ENCODE data around the gene PRSS57.
"Not testable (repeated sequence)": the region's sequence is repeated elsewhere in the genome, so short reads cannot be mapped to it uniquely, and the experiment has no call there.

The PRSS57 gene

GRCh38 chr19:677601-678436 is 17.4 kb downstream of the PRSS57 start:
- H3K4me1 ChIP-seq (ENCODE audit: control insufficient read depth, insufficient read depth, low read length) = peaks cover 30% of the 10 kb centered on the region
- no peaks in the 10 kb centered on the region for H3K9me3 ChIP-seq (ENCODE audit: control insufficient read depth in 2 of 2, low read length in 2 of 2)
- H3K27me3 ChIP-seq (ENCODE audit: control insufficient read depth in 1 of 2, insufficient read depth in 2 of 2, low read length in 2 of 2) = peaks cover 0 to 2% of the 10 kb centered on the region in 2 donors
- peak overlapping the region in 1 of 2 donors; percentile 94 for H3K9ac ChIP-seq (ENCODE audit: low read length in 2 of 2)
- peak overlapping the region; percentile 55 to 83 for H3K4me3 ChIP-seq (ENCODE audit: low read length in 2 of 2)
- H3K27ac ChIP-seq (ENCODE audit: low read length) = peak overlapping the region; percentile 77
- H3K36me3 ChIP-seq (ENCODE audit: control insufficient read depth in 2 of 2, insufficient read depth in 2 of 2, low read length in 2 of 2) = peaks cover 0 to 2% of the 10 kb centered on the region in 2 donors

GRCh38 chr19:677201-677600 is 18.1 kb downstream of the PRSS57 start:
- peaks cover 30% of the 10 kb centered on the region for H3K4me1 ChIP-seq (ENCODE audit: control insufficient read depth, insufficient read depth, low read length)

GRCh38 chr19:676339-677105 is 18.7 kb downstream of the PRSS57 start, which contains the start of gene FSTL3:
Gene FSTL3 (plus strand): TSS chr19:676392. CDS start chr19:676424, 32 bp downstream.
- Histone ChIP-seq H3K9me3 (ENCODE audit: control insufficient read depth in 2 of 2, low read length in 2 of 2) (no peaks in the 10 kb centered on the region), H3K9ac (ENCODE audit: low read length in 2 of 2) (peak within 1 kb of the TSS; percentile 83 to 94), H3K4me3 (ENCODE audit: low read length in 2 of 2) (peak within 1 kb of the TSS; percentile 83 to 98), H3K27me3 (ENCODE audit: control insufficient read depth in 1 of 2, insufficient read depth in 2 of 2, low read length in 2 of 2) (peaks cover 0 to 2% of the 10 kb centered on the region in 2 donors), H3K36me3 (ENCODE audit: control insufficient read depth in 2 of 2, insufficient read depth in 2 of 2, low read length in 2 of 2) (peaks cover 0 to 2% of the 10 kb centered on the region in 2 donors), H3K4me1 (ENCODE audit: control insufficient read depth, insufficient read depth, low read length) (peaks cover 30% of the 10 kb centered on the region), H3K27ac (ENCODE audit: low read length) (peak within 1 kb of the TSS; percentile 77)

More at GRCh38 chr19:677201-677600, 18.1 kb downstream of the PRSS57 start:
- peak overlapping the region; percentile 83 to 98 for H3K4me3 ChIP-seq (ENCODE audit: low read length in 2 of 2)
- H3K27me3 ChIP-seq (ENCODE audit: control insufficient read depth in 1 of 2, insufficient read depth in 2 of 2, low read length in 2 of 2) = peaks cover 0 to 2% of the 10 kb centered on the region in 2 donors
- H3K9me3 ChIP-seq (ENCODE audit: control insufficient read depth in 2 of 2, low read length in 2 of 2) = no peaks in the 10 kb centered on the region
- H3K36me3 ChIP-seq (ENCODE audit: control insufficient read depth in 2 of 2, insufficient read depth in 2 of 2, low read length in 2 of 2) = peaks cover 0 to 2% of the 10 kb centered on the region in 2 donors
- H3K27ac ChIP-seq (ENCODE audit: low read length) = peak overlapping the region; percentile 77
- H3K9ac ChIP-seq (ENCODE audit: low read length in 2 of 2) = peak overlapping the region in 1 of 2 donors; percentile 94

GRCh38 chr19:676007-676338 is 19.3 kb downstream of the PRSS57 start:
- Histone ChIP-seq H3K27ac (ENCODE audit: low read length) (no peak overlapping the region), H3K27me3 (ENCODE audit: control insufficient read depth in 1 of 2, insufficient read depth in 2 of 2, low read length in 2 of 2) (peaks cover 0 to 2% of the 10 kb centered on the region in 2 donors), H3K9ac (ENCODE audit: low read length in 2 of 2) (no peak overlapping the region)

GRCh38 chr19:674282-675151 is 20.7 kb downstream of the PRSS57 start:
- Histone ChIP-seq H3K4me1 (ENCODE audit: control insufficient read depth, insufficient read depth, low read length) (peaks cover 24% of the 10 kb centered on the region), H3K9ac (ENCODE audit: low read length in 2 of 2) (no peak overlapping the region), H3K9me3 (ENCODE audit: control insufficient read depth in 2 of 2, low read length in 2 of 2) (no peaks in the 10 kb centered on the region), H3K27me3 (ENCODE audit: control insufficient read depth in 1 of 2, insufficient read depth in 2 of 2, low read length in 2 of 2) (peaks cover 0 to 2% of the 10 kb centered on the region in 2 donors), H3K27ac (ENCODE audit: low read length) (no peak overlapping the region), H3K4me3 (ENCODE audit: low read length in 2 of 2) (no peak overlapping the region), H3K36me3 (ENCODE audit: control insufficient read depth in 2 of 2, insufficient read depth in 2 of 2, low read length in 2 of 2) (peaks cover 0 to 2% of the 10 kb centered on the region in 2 donors)

More at GRCh38 chr19:676007-676338, 19.3 kb downstream of the PRSS57 start:
- Histone ChIP-seq H3K4me3 (ENCODE audit: low read length in 2 of 2) (peak overlapping the region in 1 of 2 donors; percentile 83), H3K9me3 (ENCODE audit: control insufficient read depth in 2 of 2, low read length in 2 of 2) (no peaks in the 10 kb centered on the region), H3K4me1 (ENCODE audit: control insufficient read depth, insufficient read depth, low read length) (peaks cover 30% of the 10 kb centered on the region), H3K36me3 (ENCODE audit: control insufficient read depth in 2 of 2, insufficient read depth in 2 of 2, low read length in 2 of 2) (peaks cover 0 to 2% of the 10 kb centered on the region in 2 donors)

GRCh38 chr19:670609-671075 is 24.6 kb downstream of the PRSS57 start:
- peaks cover 6% of the 10 kb centered on the region for H3K4me1 ChIP-seq (ENCODE audit: control insufficient read depth, insufficient read depth, low read length)
- no peaks in the 10 kb centered on the region for H3K27me3 ChIP-seq (ENCODE audit: control insufficient read depth in 1 of 2, insufficient read depth in 2 of 2, low read length in 2 of 2)
- H3K36me3 ChIP-seq (ENCODE audit: control insufficient read depth in 2 of 2, insufficient read depth in 2 of 2, low read length in 2 of 2) = no peaks in the 10 kb centered on the region
- no peak overlapping the region for H3K9ac ChIP-seq (ENCODE audit: low read length in 2 of 2)
- no peaks in the 10 kb centered on the region for H3K9me3 ChIP-seq (ENCODE audit: control insufficient read depth in 2 of 2, low read length in 2 of 2)
- H3K27ac ChIP-seq (ENCODE audit: low read length) = no peak overlapping the region
- H3K4me3 ChIP-seq (ENCODE audit: low read length in 2 of 2) = no peak overlapping the region

GRCh38 chr19:668675-669434 is 26.4 kb downstream of the PRSS57 start:
- H3K36me3 ChIP-seq (ENCODE audit: control insufficient read depth in 2 of 2, insufficient read depth in 2 of 2, low read length in 2 of 2); H3K4me1 ChIP-seq (ENCODE audit: control insufficient read depth, insufficient read depth, low read length); H3K9ac ChIP-seq (ENCODE audit: low read length in 2 of 2); H3K27me3 ChIP-seq (ENCODE audit: control insufficient read depth in 1 of 2, insufficient read depth in 2 of 2, low read length in 2 of 2); H3K9me3 ChIP-seq (ENCODE audit: control insufficient read depth in 2 of 2, low read length in 2 of 2); H3K4me3 ChIP-seq (ENCODE audit: low read length in 2 of 2); H3K27ac ChIP-seq (ENCODE audit: low read length): not testable (repeated sequence)

- H3K27ac ChIP-seq (ENCODE audit: low read length); H3K9ac ChIP-seq (ENCODE audit: low read length in 2 of 2); H3K9me3 ChIP-seq (ENCODE audit: control insufficient read depth in 2 of 2, low read length in 2 of 2); H3K4me3 ChIP-seq (ENCODE audit: low read length in 2 of 2); H3K27me3 ChIP-seq (ENCODE audit: control insufficient read depth in 1 of 2, insufficient read depth in 2 of 2, low read length in 2 of 2); H3K36me3 ChIP-seq (ENCODE audit: control insufficient read depth in 2 of 2, insufficient read depth in 2 of 2, low read length in 2 of 2): not testable (repeated sequence)
- peaks cover 18% of the 10 kb centered on the region for H3K4me1 ChIP-seq (ENCODE audit: control insufficient read depth, insufficient read depth, low read length)
These were observed 28.2 kb downstream of the PRSS57 start for GRCh38 chr19:666985-667573.

- Histone ChIP-seq H3K4me3 (ENCODE audit: low read length in 2 of 2) (peak overlapping the region in 1 of 2 donors; percentile 71), H3K9ac (ENCODE audit: low read length in 2 of 2) (no peak overlapping the region), H3K36me3 (ENCODE audit: control insufficient read depth in 2 of 2, insufficient read depth in 2 of 2, low read length in 2 of 2) (no peaks in the 10 kb centered on the region), H3K9me3 (ENCODE audit: control insufficient read depth in 2 of 2, low read length in 2 of 2) (no peaks in the 10 kb centered on the region), H3K27ac (ENCODE audit: low read length) (no peak overlapping the region), H3K27me3 (ENCODE audit: control insufficient read depth in 1 of 2, insufficient read depth in 2 of 2, low read length in 2 of 2) (no peaks in the 10 kb centered on the region), H3K4me1 (ENCODE audit: control insufficient read depth, insufficient read depth, low read length) (peaks cover 39% of the 10 kb centered on the region)
These were observed 30.3 kb downstream of the PRSS57 start for GRCh38 chr19:664913-665443.

All from stomach smooth muscle (tissue), 2 donors.